ENCODE results near the gene RIMBP2. TPM values are rescaled to one million over a fixed set of nuclear protein-coding genes. Genes with fewer than 3 reads are reported as not detected.

The RIMBP2 gene
- total and polyA plus RNA-seq, 9 of the 15 experiments (the other 6 are each of a cell fraction or from before 2014, with no cell fraction given): not detected

- H3K27me3 ChIP-seq (ENCODE audit: control insufficient read depth in 2 of 2, insufficient read depth in 2 of 2, low read length in 2 of 2): peaks cover 33 to 77% of the 10 kb centered on the region in 2 experiments; a peak in 3 of 5 replicates
- POLR2A ChIA-PET: interaction anchor here (1.9 kb wide), 1 partner anchor 10 kb away, joined by 7 read pairs; no protein-coding TSS in a partner anchor
- H3K4me1 ChIP-seq (replicated peaks in 1 of 2; ENCODE audit: control insufficient read depth in 2 of 2, insufficient read depth in 2 of 2, low read length in 2 of 2): no peaks in the 10 kb centered on the region
- WGBS (ENCODE audit: insufficient coverage, low coverage, missing lambda C conversion rate): 1% methylated on average over 37 of the region's 39 CpGs
- no peaks in the 10 kb centered on the region for H3K9me1 ChIP-seq (ENCODE audit: control insufficient read depth, insufficient read depth, low read length)
- CTCF ChIA-PET (ENCODE audit: low intra/inter-chr PET ratio): no interaction called here
- ATAC-seq: no peak
- no peak for DNase-seq (ENCODE audit: extremely low read depth in 1 of 4, low spot score in 3 of 4)
- H3K79me2 ChIP-seq (ENCODE audit: control insufficient read depth, insufficient read depth, low read length): no peaks in the 10 kb centered on the region
- H3K4me3 ChIP-seq: no peak overlapping the region
- no peaks in the 10 kb centered on the region for H3K36me3 ChIP-seq (ENCODE audit: control insufficient read depth, insufficient read depth, low read length)
- H3K4me2 ChIP-seq (ENCODE audit: insufficient read depth, low read length): no peak overlapping the region
- no peak overlapping the region for H3K27ac ChIP-seq (ENCODE audit: extremely low read depth, low read depth, low read length)
- TF ChIP-seq ZKSCAN3 (CRISPR knock-in tag; IDR thresholded peaks at IDR 0.05): no peak
- no peak for TF ChIP-seq ZNF347 (CRISPR knock-in tag; IDR thresholded peaks at IDR 0.05; ENCODE audit: low read depth)
- TF ChIP-seq, protein P1, sequence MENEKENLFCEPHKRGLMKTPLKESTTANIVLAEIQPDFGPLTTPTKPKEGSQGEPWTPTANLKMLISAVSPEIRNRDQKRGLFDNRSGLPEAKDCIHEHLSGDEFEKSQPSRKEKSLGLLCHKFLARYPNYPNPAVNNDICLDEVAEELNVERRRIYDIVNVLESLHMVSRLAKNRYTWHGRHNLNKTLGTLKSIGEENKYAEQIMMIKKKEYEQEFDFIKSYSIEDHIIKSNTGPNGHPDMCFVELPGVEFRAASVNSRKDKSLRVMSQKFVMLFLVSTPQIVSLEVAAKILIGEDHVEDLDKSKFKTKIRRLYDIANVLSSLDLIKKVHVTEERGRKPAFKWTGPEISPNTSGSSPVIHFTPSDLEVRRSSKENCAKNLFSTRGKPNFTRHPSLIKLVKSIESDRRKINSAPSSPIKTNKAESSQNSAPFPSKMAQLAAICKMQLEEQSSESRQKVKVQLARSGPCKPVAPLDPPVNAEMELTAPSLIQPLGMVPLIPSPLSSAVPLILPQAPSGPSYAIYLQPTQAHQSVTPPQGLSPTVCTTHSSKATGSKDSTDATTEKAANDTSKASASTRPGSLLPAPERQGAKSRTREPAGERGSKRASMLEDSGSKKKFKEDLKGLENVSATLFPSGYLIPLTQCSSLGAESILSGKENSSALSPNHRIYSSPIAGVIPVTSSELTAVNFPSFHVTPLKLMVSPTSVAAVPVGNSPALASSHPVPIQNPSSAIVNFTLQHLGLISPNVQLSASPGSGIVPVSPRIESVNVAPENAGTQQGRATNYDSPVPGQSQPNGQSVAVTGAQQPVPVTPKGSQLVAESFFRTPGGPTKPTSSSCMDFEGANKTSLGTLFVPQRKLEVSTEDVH (IDR thresholded peaks at IDR 0.05; ENCODE audit: low read depth, partially characterized antibody): no peak
- no peak for TF ChIP-seq HDAC3 (IDR thresholded peaks at IDR 0.05; ENCODE audit: borderline replicate concordance, partially characterized antibody)
- no peak for TF ChIP-seq SP1 (CRISPR knock-in tag; IDR thresholded peaks at IDR 0.05)
- TF ChIP-seq, protein P2, sequence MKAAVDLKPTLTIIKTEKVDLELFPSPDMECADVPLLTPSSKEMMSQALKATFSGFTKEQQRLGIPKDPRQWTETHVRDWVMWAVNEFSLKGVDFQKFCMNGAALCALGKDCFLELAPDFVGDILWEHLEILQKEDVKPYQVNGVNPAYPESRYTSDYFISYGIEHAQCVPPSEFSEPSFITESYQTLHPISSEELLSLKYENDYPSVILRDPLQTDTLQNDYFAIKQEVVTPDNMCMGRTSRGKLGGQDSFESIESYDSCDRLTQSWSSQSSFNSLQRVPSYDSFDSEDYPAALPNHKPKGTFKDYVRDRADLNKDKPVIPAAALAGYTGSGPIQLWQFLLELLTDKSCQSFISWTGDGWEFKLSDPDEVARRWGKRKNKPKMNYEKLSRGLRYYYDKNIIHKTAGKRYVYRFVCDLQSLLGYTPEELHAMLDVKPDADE (conservative IDR thresholded peaks at IDR 0.05; ENCODE audit: control insufficient read depth, low read depth, low read length): no peak
- no peak for TF ChIP-seq PRPF4 (IDR thresholded peaks at IDR 0.05; ENCODE audit: insufficient read depth, low read depth, low read length, poor library complexity, severe bottlenecking)
- TF ChIP-seq BRD9 (IDR thresholded peaks at IDR 0.05; ENCODE audit: low read depth, partially characterized antibody): no peak
- no peak for TF ChIP-seq HMG20A (CRISPR knock-in tag; conservative IDR thresholded peaks at IDR 0.05)
- no peak for TF ChIP-seq ZSCAN29 (IDR thresholded peaks at IDR 0.05)
- TF ChIP-seq, protein P3, sequence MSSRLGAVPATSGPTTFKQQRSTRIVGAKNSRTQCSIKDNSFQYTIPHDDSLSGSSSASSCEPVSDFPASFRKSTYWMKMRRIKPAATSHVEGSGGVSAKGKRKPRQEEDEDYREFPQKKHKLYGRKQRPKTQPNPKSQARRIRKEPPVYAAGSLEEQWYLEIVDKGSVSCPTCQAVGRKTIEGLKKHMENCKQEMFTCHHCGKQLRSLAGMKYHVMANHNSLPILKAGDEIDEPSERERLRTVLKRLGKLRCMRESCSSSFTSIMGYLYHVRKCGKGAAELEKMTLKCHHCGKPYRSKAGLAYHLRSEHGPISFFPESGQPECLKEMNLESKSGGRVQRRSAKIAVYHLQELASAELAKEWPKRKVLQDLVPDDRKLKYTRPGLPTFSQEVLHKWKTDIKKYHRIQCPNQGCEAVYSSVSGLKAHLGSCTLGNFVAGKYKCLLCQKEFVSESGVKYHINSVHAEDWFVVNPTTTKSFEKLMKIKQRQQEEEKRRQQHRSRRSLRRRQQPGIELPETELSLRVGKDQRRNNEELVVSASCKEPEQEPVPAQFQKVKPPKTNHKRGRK (tag; IDR thresholded peaks at IDR 0.05): no peak
- no peak for TF ChIP-seq ZBTB8A (IDR thresholded peaks at IDR 0.05; ENCODE audit: partially characterized antibody)
- TF ChIP-seq TRIM28 (IDR thresholded peaks at IDR 0.05): no peak
- no peak for TF ChIP-seq FOS (IDR thresholded peaks at IDR 0.05; ENCODE audit: extremely low read depth, insufficient read length)
- no peaks in the 10 kb centered on the region for H3K9me3 ChIP-seq (replicated peaks; ENCODE audit: control insufficient read depth, insufficient read depth, low read depth, low read length)
- no TSS peak for BruUV-seq (replicated peaks)
- no peak overlapping the region for H2AFZ ChIP-seq (ENCODE audit: low read depth, low read length)
- H3K9ac ChIP-seq (ENCODE audit: insufficient read depth in 1 of 2, low read depth in 2 of 2, low read length in 2 of 2): no peak overlapping the region; a peak in 1 of 4 replicates
- no peak for FAIRE-seq
- in situ Hi-C loops (cut with MboI) (no loop called here), intact Hi-C loops (cut with micrococcal nuclease) (no loop called here)
- H4K20me1 ChIP-seq (replicated peaks; ENCODE audit: control insufficient read depth, insufficient read depth, low read length): no peaks in the 10 kb centered on the region
Observed at GRCh38 chr12:130611026-130611905, 104.8 kb downstream of the RIMBP2 start.

Measured in K562 (cell line).